GM21576 (cell line): Measurements from ENCODE around the gene NUP85.
"Not testable (repeated sequence)": the region's sequence is repeated elsewhere in the genome, so short reads cannot be mapped to it uniquely, and the experiment has no call there.

Source experiments
- ATAC-seq: cut with Tn5 transposase; IDR thresholded peaks from one replicate; pipeline ENCODE4 v1.9.1; 2021; ENCODE audit warnings: mild to moderate bottlenecking, moderate library complexity; ENCODE audit not compliant: unreplicated experiment

Gene NUP85, protein sequence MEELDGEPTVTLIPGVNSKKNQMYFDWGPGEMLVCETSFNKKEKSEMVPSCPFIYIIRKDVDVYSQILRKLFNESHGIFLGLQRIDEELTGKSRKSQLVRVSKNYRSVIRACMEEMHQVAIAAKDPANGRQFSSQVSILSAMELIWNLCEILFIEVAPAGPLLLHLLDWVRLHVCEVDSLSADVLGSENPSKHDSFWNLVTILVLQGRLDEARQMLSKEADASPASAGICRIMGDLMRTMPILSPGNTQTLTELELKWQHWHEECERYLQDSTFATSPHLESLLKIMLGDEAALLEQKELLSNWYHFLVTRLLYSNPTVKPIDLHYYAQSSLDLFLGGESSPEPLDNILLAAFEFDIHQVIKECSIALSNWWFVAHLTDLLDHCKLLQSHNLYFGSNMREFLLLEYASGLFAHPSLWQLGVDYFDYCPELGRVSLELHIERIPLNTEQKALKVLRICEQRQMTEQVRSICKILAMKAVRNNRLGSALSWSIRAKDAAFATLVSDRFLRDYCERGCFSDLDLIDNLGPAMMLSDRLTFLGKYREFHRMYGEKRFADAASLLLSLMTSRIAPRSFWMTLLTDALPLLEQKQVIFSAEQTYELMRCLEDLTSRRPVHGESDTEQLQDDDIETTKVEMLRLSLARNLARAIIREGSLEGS

DNA sequence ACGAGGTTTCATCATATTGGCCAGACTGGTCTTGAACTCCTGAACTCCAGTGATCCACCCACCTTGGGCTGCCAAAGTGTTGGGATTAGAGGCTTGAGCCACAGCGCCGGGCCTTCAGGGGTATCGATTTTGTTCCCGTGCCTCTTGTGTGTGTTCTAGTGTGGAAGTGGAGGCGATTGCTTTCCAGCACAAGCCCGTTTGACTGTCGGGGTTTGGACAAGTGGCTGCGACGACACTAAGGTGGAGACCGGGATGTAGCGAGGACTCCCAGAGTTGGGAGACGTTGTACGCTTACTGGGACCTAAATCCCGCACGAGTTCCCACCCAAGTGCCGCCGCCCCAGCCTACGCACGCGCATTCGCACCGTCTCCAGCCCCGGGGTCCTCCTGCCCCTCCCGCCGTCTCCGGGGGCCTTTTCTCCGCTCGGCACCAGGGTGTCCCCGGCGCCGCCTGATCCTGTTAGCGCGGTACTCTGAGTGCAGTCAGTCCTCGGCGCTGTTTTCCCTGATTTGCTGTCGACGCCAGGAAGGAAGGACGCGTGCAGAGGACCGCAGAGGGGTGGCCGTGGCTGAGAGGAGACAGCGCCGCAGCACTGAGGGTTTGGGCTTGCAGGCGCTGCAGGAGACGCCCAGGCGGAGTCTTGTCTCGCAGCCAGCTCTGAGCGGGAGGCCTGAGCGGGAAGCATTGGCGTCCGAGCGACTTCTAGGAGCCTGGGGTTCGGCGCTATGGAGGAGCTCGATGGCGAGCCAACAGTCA is at the start of gene NUP85:
Gene NUP85, plus strand, starts transcription at position 643 of the 756 bp plus-strand sequence. Its CDS starts 83 bp downstream, at position 726.
- ATAC-seq, result peak; percentile 56

DNA sequence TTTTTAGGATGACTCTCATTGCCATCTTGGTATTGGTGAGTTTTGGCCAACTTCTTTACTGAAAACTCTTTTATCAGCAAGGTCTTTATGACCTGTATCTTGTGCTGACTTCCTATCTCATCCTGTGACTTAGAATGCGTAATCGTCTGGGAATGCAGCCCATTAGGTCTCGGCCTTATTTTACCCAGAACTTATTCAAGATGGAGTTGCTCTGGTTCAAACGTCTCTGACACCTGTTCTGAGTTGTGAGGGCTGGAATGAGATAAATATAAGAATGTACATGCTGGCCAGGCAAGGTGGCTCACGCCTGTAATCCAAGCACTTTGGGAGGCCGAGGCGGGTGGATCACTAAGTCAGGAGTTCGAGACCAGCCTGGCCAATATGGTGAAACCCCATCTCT is 47.0 kb upstream of the NUP85 start:
- ATAC-seq, result not testable (repeated sequence)

DNA sequence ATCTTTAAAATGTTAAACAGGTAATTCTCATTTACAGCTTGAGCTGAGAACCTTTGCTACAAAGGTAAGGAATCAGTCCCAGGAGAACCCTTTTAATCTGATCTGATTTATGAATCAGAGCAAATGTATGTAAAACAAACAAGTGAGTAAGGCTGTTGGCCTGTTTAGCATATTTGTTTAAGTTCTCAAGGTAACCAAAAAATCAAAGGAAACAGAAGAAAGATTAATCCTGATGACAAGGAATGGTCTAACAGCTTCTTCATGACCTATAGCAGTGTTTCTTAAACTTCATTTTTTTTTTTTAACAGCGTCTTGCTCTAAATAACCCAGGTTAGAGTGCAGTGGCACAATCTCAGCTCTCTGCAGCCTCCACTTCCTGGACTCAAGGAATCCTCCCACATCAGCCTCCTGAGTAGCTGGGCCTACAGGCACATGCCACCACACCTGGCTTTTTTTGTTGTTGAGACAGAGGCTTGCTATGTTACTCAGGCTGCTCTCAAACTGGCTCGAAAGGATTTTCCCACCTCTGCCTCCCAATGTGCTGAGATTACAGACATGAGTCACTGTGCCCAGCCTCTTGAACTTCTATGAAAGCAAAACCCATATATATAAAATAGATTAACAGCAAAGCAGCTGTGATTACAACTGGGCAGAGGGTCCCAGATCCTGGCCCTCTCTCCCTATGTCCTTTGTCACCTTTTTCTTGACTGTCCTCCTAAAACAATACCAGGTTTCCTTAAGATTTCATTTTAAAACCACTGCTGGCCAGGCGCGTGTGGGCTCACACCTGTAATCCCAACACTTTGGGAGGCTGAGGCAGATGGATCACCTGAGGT is 46.1 kb upstream of the NUP85 start:
- no peak for ATAC-seq

DNA sequence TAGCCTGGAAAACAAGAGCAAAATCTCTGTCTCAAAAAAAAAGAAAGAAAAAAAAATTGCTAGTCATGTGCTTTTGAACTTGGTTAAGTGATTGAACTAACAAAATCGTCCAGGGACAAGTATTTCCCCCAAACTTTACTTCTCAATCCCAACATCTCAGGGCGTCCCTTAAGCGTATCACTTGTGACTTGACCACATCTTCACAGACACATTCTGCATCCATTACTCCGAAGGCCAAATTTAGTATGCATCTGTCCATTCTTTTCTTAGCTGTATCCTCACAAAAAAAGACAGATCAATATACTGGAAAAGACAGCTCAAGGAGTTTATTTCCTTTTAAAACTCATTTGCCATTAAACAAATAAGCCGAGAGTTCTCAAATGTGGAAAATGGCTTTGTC is 45.3 kb upstream of the NUP85 start:
- ATAC-seq, result no peak

DNA sequence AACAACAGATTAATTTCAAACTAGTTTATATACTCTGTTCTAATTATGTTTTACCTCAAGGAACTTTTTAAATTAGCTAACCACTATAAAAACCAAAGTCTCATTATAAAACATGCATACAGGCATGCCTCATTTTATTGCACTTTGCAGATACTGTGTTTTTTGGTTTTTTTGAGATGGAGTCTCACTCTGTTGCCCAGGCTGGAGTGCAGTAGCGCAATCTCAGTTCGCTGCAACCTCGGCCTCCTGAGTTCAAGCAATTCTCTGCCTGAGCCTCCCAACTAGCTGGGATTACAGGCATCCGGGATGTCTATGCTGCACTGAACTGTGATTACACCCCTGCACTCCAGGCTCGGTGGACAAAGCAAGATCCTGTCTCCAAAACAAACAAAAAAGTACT is 42.4 kb upstream of the NUP85 start:
- ATAC-seq, result no peak

DNA sequence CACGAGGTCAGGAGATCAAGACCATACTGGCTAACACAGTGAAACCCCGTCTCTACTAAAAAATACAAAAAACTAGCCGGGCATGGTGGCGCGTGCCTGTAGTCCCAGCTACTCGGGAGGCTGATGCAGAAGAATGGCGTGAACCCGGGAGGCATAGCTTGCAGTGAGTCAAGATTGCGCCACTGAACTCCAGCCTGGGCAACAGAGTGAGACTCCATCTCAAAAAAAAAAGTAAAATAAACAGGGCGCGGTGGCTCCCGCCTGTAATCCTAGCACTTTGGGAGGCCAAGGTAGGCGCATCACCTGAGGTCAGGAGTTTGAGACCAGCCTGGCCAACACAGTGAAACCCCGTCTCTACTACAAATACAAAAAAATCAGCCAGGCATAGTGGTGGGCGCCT is 40.9 kb upstream of the NUP85 start:
- not testable (repeated sequence) for ATAC-seq

DNA sequence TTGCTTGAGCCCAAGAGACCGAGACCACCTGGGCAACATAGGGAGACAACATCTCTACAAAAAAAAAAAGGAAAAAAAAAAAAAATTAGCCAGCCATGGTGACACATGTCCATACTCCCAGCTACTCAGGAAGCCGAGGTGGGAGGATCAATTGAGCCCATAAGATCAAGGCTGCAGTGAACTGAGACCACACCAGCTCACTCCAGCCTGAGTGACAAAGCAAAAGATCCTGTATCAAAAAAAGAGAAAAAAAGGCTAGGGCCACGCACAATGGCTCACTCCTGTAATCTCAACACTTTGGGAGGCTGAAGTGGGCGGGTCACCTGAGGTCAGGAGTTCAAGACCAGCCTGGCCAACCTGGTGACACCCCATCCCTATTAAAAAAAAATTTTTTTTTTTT is 36.5 kb upstream of the NUP85 start:
- no peak for ATAC-seq

DNA sequence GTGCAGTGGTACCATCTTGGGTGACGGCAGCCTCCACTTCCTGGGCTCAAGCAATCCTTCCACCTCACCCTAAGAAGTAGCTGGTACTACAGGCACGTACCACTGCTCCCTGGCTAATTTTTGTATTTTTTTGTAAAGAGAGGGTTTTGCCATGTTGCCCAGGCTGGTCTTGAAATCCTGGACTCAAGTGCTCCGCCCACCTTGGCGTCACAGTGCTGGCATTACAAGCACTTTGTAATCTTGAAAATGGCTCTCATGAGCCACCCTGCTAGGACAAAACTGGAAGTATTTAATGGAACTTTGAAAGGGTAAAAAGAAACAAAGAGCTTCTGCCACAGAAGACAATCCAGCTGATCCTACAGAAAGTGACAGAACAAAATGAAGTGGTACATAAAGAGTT is 32.0 kb upstream of the NUP85 start:
- no peak for ATAC-seq

DNA sequence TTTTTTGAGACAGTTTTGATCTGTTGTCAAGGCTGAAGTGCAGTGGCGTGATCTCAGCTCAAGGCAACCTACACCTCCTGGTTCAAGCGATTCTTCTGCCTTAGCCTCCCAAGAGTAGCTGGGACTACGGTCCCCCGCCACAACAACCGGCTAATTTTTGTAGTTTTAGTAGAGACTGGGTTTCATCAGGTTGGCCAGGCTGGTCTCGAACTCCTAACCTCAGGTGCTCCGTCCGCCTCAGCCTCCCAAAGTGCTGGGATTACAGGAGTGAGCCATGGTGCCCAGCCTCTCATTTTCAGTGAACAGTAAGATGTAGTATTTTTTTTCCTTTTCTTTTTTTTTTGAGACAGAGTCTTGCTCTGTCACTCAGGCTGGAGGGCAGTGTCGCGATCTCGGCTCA is 30.5 kb upstream of the NUP85 start:
- ATAC-seq, result no peak

DNA sequence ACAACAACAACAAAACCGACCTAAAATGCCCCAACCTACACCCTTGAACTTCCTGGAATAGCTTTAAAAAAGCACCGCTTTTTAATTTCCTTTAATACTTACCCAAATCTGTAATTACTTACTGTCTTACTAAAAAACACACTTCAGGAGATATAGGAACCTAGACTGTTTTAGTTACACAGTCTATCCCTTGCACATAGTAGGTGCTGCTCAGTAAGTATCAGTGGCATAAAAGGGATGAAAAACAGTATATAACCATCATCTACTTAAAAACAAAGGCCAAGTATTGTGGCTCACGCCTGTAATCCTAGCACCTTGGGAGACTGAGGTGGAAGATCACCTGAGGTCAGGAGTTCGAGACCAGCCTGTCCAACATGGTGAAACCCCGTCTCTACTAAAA is 28.9 kb upstream of the NUP85 start:
- ATAC-seq, result no peak

DNA sequence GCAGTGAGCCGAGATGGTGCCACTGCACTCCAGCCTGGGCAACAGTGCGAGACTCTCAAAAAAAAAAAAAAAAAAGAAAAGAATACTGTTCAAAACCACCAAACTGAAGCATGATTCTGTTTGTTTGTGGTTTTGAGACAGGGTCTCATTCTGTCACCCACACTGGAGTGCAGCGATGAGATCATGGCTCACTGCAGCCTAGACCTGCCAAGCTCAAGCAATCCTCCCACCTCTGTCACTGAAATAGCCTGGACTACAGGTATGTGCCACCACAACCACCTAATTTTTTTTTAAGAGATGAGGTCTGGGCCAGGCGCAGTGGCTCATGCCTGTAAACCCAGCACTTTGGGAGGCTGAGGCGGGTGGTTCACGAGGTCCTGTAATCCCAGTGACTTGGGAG is 27.0 kb upstream of the NUP85 start:
- ATAC-seq, result no peak

DNA sequence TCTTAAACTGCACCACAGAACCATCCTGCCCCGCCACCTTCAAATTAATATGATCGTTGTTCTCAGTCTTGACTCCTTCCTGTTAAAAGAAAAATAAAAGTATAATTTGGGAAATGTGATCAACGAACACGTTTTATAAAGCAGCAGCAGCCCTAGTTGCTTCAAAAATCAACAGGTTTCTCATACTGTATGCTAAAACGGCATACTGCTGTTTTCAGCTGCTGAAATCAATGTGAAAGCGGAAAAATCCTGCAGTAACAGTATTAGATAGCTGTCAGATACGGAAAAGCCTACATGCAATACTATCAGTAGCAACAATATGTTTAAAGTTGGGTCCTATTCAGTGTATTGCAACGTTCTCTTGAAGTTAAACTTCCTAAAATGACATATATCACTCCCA is 24.4 kb upstream of the NUP85 start:
- no peak for ATAC-seq

DNA sequence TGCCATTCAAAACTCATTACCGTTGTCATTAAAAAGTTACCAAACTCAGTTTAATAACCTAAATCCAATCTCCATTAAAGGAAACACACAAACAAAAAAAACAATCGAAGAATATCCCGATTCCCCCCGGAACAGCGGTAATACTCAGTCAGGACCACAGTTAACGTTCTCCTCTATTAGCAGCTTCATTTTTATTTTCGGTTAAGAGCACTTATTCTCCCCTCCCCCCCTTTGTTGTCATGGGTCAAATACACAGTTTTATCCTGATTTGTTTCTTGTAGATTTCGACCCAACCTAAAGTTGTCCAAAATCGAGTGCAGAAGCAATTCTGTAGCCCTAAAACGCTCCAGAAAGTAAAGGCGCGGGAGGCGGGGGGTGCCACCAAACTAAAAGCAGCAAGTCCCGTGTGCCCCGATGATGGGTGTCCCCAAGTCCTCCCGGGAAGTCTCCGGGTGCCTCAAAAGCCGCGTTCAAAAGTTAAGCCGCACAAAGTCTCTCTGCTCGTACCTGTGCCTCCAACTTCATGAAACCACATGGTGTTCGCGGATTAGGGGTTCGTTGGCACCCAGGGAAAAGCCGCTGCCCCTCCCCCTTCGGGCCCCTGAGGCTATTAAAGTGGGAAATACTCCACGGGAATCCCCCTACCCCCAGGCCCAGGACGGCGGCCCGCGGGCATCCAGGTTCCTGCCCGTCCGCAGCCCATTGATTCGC is 23.7 kb upstream of the NUP85 start:
- no peak for ATAC-seq

DNA sequence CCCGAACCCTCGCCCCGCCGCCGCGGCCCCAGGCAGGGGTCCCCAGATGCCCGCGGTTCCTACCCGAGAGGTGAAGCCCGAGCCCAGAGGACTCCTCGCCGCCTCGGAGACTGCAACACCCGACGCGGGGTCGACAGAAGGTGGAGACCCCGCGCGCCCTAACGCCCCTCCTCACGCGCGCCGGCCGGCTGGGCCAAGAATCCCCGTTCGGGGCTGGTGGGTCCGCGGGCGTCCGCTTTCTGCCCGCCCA is 23.2 kb upstream of the NUP85 start:
- no peak for ATAC-seq

DNA sequence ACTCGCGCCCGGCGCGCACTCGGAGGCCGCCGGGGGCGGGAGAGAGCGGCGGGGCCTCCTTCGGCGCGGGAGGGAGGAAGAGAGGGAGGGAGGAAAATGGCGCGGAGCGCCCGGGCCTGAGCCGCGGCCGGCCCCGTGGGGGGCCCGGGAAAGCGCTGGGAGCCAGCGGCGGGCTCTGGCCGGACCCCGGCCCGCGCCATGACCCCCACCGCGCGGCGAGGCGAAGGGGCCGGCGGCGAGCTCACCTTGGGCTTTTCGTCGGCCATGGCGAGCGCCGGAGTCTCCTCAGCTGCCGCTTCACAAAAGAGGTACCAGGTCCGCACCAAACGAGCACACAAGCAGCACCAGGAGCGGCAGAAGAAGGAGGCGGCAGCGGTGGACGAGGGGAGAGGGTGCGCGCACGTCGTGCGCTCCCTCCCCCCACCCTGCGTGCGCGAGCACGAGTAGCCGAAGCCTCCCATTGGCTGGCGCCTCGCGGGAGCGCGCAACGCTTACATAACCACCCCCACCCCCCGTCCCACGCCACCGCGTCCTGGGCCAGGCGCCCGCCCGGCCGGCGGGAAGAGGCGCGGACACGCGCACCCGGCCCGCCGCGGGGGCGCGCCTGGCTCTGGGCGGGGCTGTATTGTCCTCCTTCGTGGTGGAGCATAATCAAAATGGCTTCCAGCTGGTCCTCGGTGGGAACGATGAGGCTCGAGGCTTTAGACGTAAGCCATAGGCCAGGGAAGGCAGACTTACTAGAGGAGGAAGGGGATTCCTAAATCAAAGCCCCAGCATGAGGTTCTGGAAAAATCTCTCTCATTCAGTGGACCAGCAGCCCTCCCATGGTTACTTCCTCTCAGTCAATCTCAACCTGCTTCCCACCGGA is 22.7 kb upstream of the NUP85 start, which contains the start of gene SUMO2:
Gene SUMO2, minus strand, starts transcription at position 391 of the 868 bp plus-strand sequence. Its CDS starts 125 bp downstream, at position 266.
- peak; percentile 75 for ATAC-seq

DNA sequence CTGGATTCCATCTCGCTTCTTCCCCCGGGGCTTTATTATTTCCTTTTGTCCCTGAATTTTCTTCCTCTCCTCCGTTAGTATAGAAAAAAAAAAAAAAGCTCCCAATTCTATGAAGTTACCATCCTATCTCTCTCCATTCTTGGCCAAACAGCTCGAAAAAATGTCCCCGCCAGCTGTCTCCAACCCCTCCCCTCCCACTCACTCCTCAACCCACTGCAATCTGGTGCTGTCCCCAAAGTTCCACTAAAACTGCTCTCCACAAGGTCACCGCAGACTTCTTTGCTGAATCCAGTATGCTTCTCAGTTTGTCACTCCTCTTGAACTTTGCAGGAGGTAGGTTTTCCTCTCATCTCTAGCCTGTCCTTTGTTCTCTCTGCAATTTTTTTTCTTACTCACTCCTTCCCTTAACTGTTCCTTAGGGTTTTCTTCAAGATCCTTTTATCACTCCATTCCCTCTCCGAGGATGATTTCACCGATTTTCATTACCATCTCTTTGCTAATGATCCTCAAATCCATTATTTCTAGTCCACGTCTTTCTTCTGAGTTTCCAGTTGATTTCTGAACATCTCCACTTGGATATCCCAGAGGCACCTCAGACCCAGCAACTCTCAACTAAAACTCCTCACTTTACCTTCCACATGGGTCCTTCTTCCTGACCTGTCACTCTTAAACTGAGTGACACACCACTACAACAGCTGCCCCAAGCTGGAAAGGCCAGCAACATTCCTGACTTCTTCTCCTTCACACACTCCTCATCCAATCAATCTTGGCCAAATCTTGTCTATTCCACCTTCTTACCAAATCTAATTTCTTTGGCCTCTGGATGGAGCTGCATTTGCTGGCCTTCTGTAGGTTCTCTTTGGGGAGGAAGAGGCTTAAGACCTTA is 21.2 kb upstream of the NUP85 start:
- no peak for ATAC-seq

DNA sequence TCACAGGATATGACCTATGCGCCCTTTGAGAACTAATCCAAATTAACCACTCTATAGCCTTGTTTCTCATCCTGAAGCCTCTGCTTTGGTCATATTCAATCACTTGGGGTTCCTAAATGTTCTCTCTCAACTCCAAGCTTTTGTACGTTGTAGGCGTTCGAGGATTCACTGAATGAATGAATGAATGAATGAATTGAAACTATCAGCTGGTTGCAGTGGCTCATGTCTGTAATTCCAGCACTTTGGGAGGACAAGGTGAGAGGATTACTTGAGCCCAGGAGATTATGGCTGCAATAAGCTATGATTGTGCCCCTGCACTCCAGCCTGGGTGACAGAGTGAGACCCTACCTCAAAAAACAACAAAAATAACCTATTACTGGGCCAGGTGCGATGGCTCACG is 16.9 kb upstream of the NUP85 start:
- no peak for ATAC-seq

DNA sequence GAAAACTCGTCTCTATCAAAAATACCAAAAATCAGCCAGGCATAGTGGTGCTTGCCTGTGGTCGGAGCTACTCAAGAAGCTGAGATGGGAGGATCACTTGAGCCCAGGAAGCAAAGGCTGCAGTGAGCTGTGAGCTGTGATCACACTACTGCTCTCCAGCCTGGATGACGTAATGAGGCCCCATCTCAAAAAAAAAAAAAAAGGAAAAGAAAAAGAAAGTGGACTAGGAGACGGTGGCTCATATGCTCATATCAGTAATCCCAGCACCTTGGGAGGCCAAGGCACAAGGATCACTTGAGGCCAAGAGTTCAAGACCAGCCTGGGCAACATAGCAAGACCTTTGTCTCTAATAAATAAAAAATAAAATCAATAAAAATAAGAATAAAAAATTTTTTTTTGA is 13.9 kb upstream of the NUP85 start:
- ATAC-seq, result no peak

DNA sequence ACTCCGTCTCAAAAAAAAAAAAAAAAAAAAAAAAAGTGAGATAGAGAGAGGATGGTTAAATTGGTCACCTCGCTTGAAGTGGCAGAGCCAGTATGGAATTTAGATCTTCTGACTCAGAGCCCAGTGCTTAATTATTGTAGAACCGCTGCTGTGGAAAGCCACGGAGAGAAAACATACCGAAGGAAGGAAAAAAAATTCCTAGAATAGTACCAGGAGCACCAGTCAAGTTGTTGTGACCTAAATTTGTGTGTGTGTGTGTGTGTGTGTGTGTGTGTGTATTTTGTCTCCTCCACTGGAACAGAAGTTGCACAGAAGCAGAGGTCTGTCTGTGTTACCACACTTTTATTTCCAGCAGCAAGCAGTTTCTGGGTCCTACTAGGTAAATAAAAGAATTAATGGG is 10.6 kb upstream of the NUP85 start:
- ATAC-seq, result no peak
